HCT116 (cell line): ENCODE results near the gene FOXD1. TPM values are rescaled to one million over a fixed set of nuclear protein-coding genes. Genes with fewer than 3 reads are reported as not detected.

Source experiments
- ATAC-seq: fragments of 200-7000 bp; cut with Tn5 transposase; 2 replicates; pipeline ENCODE4 v1.9.1; 2020; ENCODE audit warnings: mild to moderate bottlenecking, moderate library complexity
- BruUV-seq: library from RNA; stranded (reverse); fragments of 400-500 nt; replicated peaks from 2 replicates; lab custom pipeline; 2021; lab: Mats Ljungman, UMichigan
- CTCF ChIA-PET: fragments of 300-600 bp; sonication (Branson Sonifier 250); formaldehyde crosslinking; loops from one replicate; lab custom pipeline; 2021; ENCODE audit warnings: antibody characterized with exemption; lab: Charles Lee
- POLR2A ChIA-PET: fragments of 300-600, 350-600 bp; sonication (Branson Sonifier 250); formaldehyde crosslinking; loops from one replicate; lab custom pipeline; 2021; ENCODE audit warnings: antibody characterized with exemption; lab: Charles Lee
- RAD21 ChIA-PET, 2 experiments: fragments of 300-600 bp; sonication (Branson Sonifier 250); formaldehyde crosslinking; loops; one replicate each; lab custom pipeline; 2023; ENCODE audit warnings: low total read pairs in 2 of 2; ENCODE audit not compliant: uncharacterized antibody in 2 of 2, unreplicated experiment in 2 of 2, low non-redundant PET in 1 of 2; lab: Charles Lee
- DNase-seq: peaks from one replicate; pipeline ENCODE4 v3.0.0-alpha.2; 2010; ENCODE audit warnings: low read depth, low spot score
- H2AFZ ChIP-seq: fragments of 200-600 bp; shearing (Covaris generic), sonication (generic); 2 replicates; pipeline ENCODE4 v1.6.1; 2017; ENCODE audit warnings: low read depth, mixed run types, mixed read lengths, antibody characterized with exemption, low read length; ENCODE audit not compliant: poor library complexity, severe bottlenecking
- H3K27ac ChIP-seq: 2 replicates; pipeline ENCODE4 v1.5.1; 2012; ENCODE audit warnings: low read depth, low read length
- H3K27me3 ChIP-seq: fragments of 200-600 bp; sonication (generic); 2 replicates; pipeline ENCODE4 v1.6.1; 2016; ENCODE audit warnings: mixed run types, low read length, mixed read lengths; ENCODE audit not compliant: insufficient read depth
- H3K36me3 ChIP-seq, 2 experiments: fragments of 200-500 bp in 1 of 2; fragments of 200-600 bp in 1 of 2; sonication (Bioruptor generic) in 1 of 2; sonication (generic) in 1 of 2; 2 replicates each; pipeline versions ENCODE4 v1.5.1 to v1.6.1; 2014 to 2016; ENCODE audit warnings: low read length in 2 of 2, inconsistent platforms in 1 of 2, mixed read lengths in 1 of 2, mixed run types in 1 of 2; ENCODE audit not compliant: insufficient read depth in 2 of 2, control insufficient read depth in 1 of 2
- H3K4me1 ChIP-seq, 2 experiments: fragments of 200-600 bp in 1 of 2; sonication (generic) in 1 of 2; 2 replicates each; pipeline versions ENCODE4 v1.5.1 to v1.6.1; 2012 to 2017; ENCODE audit warnings: low read length in 2 of 2, inconsistent platforms in 1 of 2, mild to moderate bottlenecking in 1 of 2, mixed read lengths in 1 of 2, mixed run types in 1 of 2, moderate library complexity in 1 of 2; ENCODE audit not compliant: insufficient read depth in 2 of 2, control insufficient read depth in 1 of 2
- H3K4me2 ChIP-seq: fragments of 200-600 bp; sonication (generic); 2 replicates; pipeline ENCODE4 v1.6.1; 2017; ENCODE audit warnings: mixed run types, low read length, mixed read lengths
- H3K4me3 ChIP-seq, 2 experiments: fragments of 200-600 bp in 1 of 2; sonication (generic) in 1 of 2; replicated peaks in 1 of 2; 2 replicates each; pipeline ENCODE4 v1.5.1; 2011 to 2016; ENCODE audit warnings: low read length in 2 of 2, control low read depth in 1 of 2, low read depth in 1 of 2, mild to moderate bottlenecking in 1 of 2, mixed read lengths in 1 of 2, mixed run types in 1 of 2
- H3K79me2 ChIP-seq: fragments of 200-600 bp; sonication (generic); 2 replicates; pipeline ENCODE4 v1.6.1; 2017; ENCODE audit warnings: mild to moderate bottlenecking, mixed run types, low read length, moderate library complexity, mixed read lengths; ENCODE audit not compliant: insufficient read depth
- H3K9ac ChIP-seq: fragments of 200-600 bp; sonication (generic); 2 replicates; pipeline ENCODE4 v1.6.1; 2016; ENCODE audit warnings: low read length, mixed read lengths
- H3K9me2 ChIP-seq: fragments of 200-600 bp; sonication (generic), shearing (Covaris generic); 2 replicates; pipeline ENCODE4 v1.6.1; 2017; ENCODE audit warnings: mixed run types, mild to moderate bottlenecking, moderate library complexity; ENCODE audit not compliant: insufficient read depth
- H3K9me3 ChIP-seq, 2 experiments: fragments of 200-500 bp in 1 of 2; fragments of 200-600 bp in 1 of 2; sonication (Bioruptor generic) in 1 of 2; sonication (generic) in 1 of 2; 2 replicates each; pipeline ENCODE4 v1.6.1; 2014 to 2017; ENCODE audit warnings: low read length in 2 of 2, mixed read lengths in 2 of 2, inconsistent platforms in 1 of 2, low read depth in 1 of 2, mild to moderate bottlenecking in 1 of 2, mixed run types in 1 of 2, moderate library complexity in 1 of 2; ENCODE audit not compliant: control insufficient read depth in 1 of 2, insufficient read depth in 1 of 2
- H4K20me1 ChIP-seq: fragments of 200-600 bp; sonication (generic), shearing (Covaris generic); 2 replicates; pipeline ENCODE4 v1.6.1; 2017; ENCODE audit warnings: mixed run types, mild to moderate bottlenecking, moderate library complexity; ENCODE audit not compliant: insufficient read depth
- CBX3 ChIP-seq: IDR thresholded peaks from 2 replicates; pipeline ENCODE4 v1.6.1; 2012; ENCODE audit warnings: low read depth
- EGR1 ChIP-seq: IDR thresholded peaks from 2 replicates; pipeline ENCODE4 v1.6.1; 2012; ENCODE audit warnings: low read depth
- ELF1 ChIP-seq: IDR thresholded peaks from 2 replicates; pipeline ENCODE4 v1.6.1; 2012; ENCODE audit warnings: low read depth, borderline replicate concordance
- EZH2 ChIP-seq: fragments of 200-600 bp; sonication (generic); IDR thresholded peaks from 2 replicates; pipeline ENCODE4 v1.6.1; 2017; ENCODE audit warnings: antibody characterized with exemption, mixed run types
- EZH2phosphoT487 ChIP-seq: fragments of 200-600 bp; IDR thresholded peaks from 2 replicates; pipeline ENCODE4 v1.6.1; 2018; ENCODE audit warnings: antibody characterized with exemption, borderline replicate concordance
- FOSL1 ChIP-seq: IDR thresholded peaks from 2 replicates; pipeline ENCODE4 v1.6.1; 2012; ENCODE audit warnings: low read depth
- POLR2A ChIP-seq: IDR thresholded peaks from 2 replicates; pipeline ENCODE4 v1.7.0; 2011; ENCODE audit warnings: borderline replicate concordance; ENCODE audit not compliant: insufficient read depth, insufficient read length; ENCODE audit errors: extremely low read depth
- POLR2AphosphoS5 ChIP-seq: IDR thresholded peaks from 2 replicates; pipeline ENCODE4 v1.6.1; 2011; ENCODE audit warnings: mild to moderate bottlenecking, low read depth, low read length, moderate library complexity
- SIN3A ChIP-seq: IDR thresholded peaks from 2 replicates; pipeline ENCODE4 v1.6.1; 2012; ENCODE audit warnings: low read depth
- SP1 ChIP-seq: IDR thresholded peaks from 2 replicates; pipeline ENCODE4 v1.6.1; 2012; ENCODE audit warnings: low read depth
- SRF ChIP-seq: IDR thresholded peaks from 2 replicates; pipeline ENCODE4 v1.6.1; 2012; ENCODE audit warnings: low read depth
- TCF7L2 ChIP-seq: IDR thresholded peaks from 2 replicates; pipeline ENCODE4 v1.7.0; 2011; ENCODE audit warnings: borderline replicate concordance, inconsistent platforms; ENCODE audit not compliant: insufficient read depth, insufficient read length; ENCODE audit errors: extremely low read depth
- YY1 ChIP-seq: IDR thresholded peaks from 2 replicates; pipeline ENCODE4 v1.6.1; 2011; ENCODE audit warnings: low read length, low read depth, moderate library complexity, mild to moderate bottlenecking; ENCODE audit not compliant: insufficient replicate concordance; ENCODE audit errors: extremely low read depth
- ZFX ChIP-seq: fragments of 450-650 bp; IDR thresholded peaks from 2 replicates; pipeline ENCODE4 v1.6.1; 2017
- intact Hi-C: fragments of 100-400 bp; cut with micrococcal nuclease; formaldehyde crosslinking; loops from 2 replicates; pipeline ENCODE4 v1.10.0; 2022
- total RNA-seq: library from RNA; stranded (reverse); gene quantifications from one replicate; pipeline ENCODE4 v1.2.1, GENCODE V29; 2021; ENCODE audit not compliant: unreplicated experiment
- TF ChIP-seq, protein P1 (sequence below): IDR thresholded peaks from 2 replicates; pipeline ENCODE4 v1.6.1; 2012
- TF ChIP-seq, protein P2 (sequence below), 3 experiments: fragments of 200-600 bp in 1 of 3; sonication (generic) in 1 of 3; IDR thresholded peaks in 2 of 3; conservative IDR thresholded peaks in 1 of 3; 2 replicates each; pipeline ENCODE4 v1.5.1; 2012 to 2017; ENCODE audit warnings: low read depth in 2 of 3, low read length in 2 of 3, antibody characterized with exemption in 1 of 3, borderline replicate concordance in 1 of 3, control low read depth in 1 of 3, mild to moderate bottlenecking in 1 of 3, mixed read lengths in 1 of 3, mixed run types in 1 of 3, moderate library complexity in 1 of 3; ENCODE audit not compliant: insufficient read depth in 1 of 3
- TF ChIP-seq, protein P3 (sequence below): IDR thresholded peaks from 2 replicates; pipeline ENCODE4 v1.6.1; 2011; ENCODE audit warnings: mild to moderate bottlenecking, low read length, moderate library complexity; ENCODE audit not compliant: insufficient replicate concordance; ENCODE audit errors: extremely low read depth

Gene FOXD1
- total RNA-seq, 1 experiment from 2014 or later = 26.8 TPM

DNA sequence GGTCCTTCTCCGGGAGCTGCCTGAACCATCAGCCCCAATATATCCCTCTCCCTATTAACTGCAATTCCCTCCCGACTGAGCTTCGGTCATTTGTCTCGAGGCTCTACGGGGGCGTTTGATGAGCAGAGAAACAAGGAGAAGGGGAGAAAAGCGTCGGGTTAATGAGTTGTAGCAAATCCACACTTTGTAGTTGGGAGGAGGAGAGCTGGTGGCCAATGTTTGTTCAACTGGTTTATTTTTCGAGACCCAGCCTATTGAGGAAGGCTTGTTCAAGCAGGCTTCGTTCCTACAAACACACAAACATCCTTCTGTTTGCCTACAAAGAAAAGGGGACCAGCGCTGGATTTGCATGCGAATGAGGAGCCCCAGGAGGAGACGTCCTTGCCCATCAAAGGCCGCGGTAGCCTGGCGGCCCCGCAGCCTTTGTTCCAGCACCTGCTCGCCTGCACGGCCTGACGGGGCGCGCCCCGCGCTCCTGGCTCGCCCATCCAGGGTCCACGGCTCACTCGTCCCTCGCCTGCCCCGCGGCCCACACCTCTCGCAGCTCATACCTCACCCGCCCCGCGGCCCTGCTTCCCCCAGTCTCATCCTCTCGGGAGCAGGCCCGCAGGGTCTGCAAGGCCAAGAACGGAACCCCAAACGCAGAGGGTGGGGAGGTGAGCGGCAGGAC, 4.6 kb downstream of the FOXD1 start:
- ATAC-seq (no peak), DNase-seq (no peak)
- Histone ChIP-seq H3K4me3 (no peak overlapping the region), H2AFZ (no peak overlapping the region), H3K9me3 (no peaks in the 10 kb centered on the region), H3K4me1 (peaks cover 9 to 14% of the 10 kb centered on the region in 2 experiments; a peak in 3 of 4 replicates), H4K20me1 (no peaks in the 10 kb centered on the region), H3K36me3 (no peaks in the 10 kb centered on the region), H3K79me2 (peaks cover 21% of the 10 kb centered on the region), H3K4me2 (no peak overlapping the region), H3K9me2 (no peaks in the 10 kb centered on the region), H3K27ac (no peak overlapping the region), H3K27me3 (no peaks in the 10 kb centered on the region), H3K9ac (no peak overlapping the region)
- ChIA-PET CTCF (interaction anchor here (0.8 to 1.4 kb wide), 2 partner anchors 53 to 228 kb away, joined by 3 to 4 read pairs; no protein-coding TSS in a partner anchor), POLR2A (no interaction called here), RAD21 (no interaction called here)
- intact Hi-C loops = no loop called here
- no peak for TF ChIP-seq POLR2AphosphoS5
- TF ChIP-seq, protein P1, sequence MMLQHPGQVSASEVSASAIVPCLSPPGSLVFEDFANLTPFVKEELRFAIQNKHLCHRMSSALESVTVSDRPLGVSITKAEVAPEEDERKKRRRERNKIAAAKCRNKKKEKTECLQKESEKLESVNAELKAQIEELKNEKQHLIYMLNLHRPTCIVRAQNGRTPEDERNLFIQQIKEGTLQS = no peak
- TF ChIP-seq SIN3A = no peak
- no peak for TF ChIP-seq ELF1
- TF ChIP-seq POLR2A = no peak
- no peak for TF ChIP-seq YY1
- TF ChIP-seq EZH2phosphoT487 = no peak
- TF ChIP-seq, protein P2, sequence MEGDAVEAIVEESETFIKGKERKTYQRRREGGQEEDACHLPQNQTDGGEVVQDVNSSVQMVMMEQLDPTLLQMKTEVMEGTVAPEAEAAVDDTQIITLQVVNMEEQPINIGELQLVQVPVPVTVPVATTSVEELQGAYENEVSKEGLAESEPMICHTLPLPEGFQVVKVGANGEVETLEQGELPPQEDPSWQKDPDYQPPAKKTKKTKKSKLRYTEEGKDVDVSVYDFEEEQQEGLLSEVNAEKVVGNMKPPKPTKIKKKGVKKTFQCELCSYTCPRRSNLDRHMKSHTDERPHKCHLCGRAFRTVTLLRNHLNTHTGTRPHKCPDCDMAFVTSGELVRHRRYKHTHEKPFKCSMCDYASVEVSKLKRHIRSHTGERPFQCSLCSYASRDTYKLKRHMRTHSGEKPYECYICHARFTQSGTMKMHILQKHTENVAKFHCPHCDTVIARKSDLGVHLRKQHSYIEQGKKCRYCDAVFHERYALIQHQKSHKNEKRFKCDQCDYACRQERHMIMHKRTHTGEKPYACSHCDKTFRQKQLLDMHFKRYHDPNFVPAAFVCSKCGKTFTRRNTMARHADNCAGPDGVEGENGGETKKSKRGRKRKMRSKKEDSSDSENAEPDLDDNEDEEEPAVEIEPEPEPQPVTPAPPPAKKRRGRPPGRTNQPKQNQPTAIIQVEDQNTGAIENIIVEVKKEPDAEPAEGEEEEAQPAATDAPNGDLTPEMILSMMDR (IDR thresholded peaks at IDR 0.05 in 2 of 3, conservative IDR thresholded peaks at IDR 0.05 in 1 of 3; ENCODE audit: borderline replicate concordance in 1 of 3, insufficient read depth in 1 of 3, low read depth in 2 of 3, low read length in 2 of 3) = no peak
- no peak for TF ChIP-seq EGR1
- no peak for TF ChIP-seq SP1
- TF ChIP-seq SRF = no peak
- no peak for TF ChIP-seq TCF7L2
- TF ChIP-seq, protein P3, sequence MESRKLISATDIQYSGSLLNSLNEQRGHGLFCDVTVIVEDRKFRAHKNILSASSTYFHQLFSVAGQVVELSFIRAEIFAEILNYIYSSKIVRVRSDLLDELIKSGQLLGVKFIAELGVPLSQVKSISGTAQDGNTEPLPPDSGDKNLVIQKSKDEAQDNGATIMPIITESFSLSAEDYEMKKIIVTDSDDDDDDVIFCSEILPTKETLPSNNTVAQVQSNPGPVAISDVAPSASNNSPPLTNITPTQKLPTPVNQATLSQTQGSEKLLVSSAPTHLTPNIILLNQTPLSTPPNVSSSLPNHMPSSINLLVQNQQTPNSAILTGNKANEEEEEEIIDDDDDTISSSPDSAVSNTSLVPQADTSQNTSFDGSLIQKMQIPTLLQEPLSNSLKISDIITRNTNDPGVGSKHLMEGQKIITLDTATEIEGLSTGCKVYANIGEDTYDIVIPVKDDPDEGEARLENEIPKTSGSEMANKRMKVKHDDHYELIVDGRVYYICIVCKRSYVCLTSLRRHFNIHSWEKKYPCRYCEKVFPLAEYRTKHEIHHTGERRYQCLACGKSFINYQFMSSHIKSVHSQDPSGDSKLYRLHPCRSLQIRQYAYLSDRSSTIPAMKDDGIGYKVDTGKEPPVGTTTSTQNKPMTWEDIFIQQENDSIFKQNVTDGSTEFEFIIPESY = no peak
- TF ChIP-seq EZH2 = no peak
- TF ChIP-seq CBX3 = no peak
- no peak for TF ChIP-seq FOSL1
- TF ChIP-seq ZFX = no peak
- no TSS peak for BruUV-seq
